Right cardiac atrium (tissue), 5 donors: ENCODE results near the gene CEP192. TPM values are rescaled to one million over a fixed set of nuclear protein-coding genes. Genes with fewer than 3 reads are reported as not detected.
"Not testable (repeated sequence)": the region's sequence is repeated elsewhere in the genome, so short reads cannot be mapped to it uniquely, and the experiment has no call there.

Experiments
- ATAC-seq, 2 donors: fragments of 200-7000 bp; cut with Tn5 transposase; one replicate each; pipeline versions ENCODE4 v1.8.0 to v1.9.1; 2020; ENCODE audit warnings: moderate library complexity in 2 of 2, mild to moderate bottlenecking in 1 of 2
- DNase-seq, 3 donors: peaks; one replicate each; pipeline ENCODE4 v3.0.0-alpha.2; 2020
- H3K27ac ChIP-seq: one replicate; pipeline ENCODE4 v1.5.1; 2013; ENCODE audit warnings: mild to moderate bottlenecking, low read length, control low read depth, moderate library complexity
- H3K27me3 ChIP-seq: one replicate; pipeline ENCODE4 v1.6.1; 2013; ENCODE audit not compliant: control insufficient read depth, insufficient read depth
- H3K4me1 ChIP-seq: one replicate; pipeline ENCODE4 v1.6.1; 2013; ENCODE audit warnings: low read length; ENCODE audit not compliant: control insufficient read depth, insufficient read depth
- H3K4me3 ChIP-seq: one replicate; pipeline ENCODE4 v1.5.1; 2013; ENCODE audit warnings: low read length, control low read depth
- H3K9me3 ChIP-seq: one replicate; pipeline ENCODE4 v1.6.1; 2013; ENCODE audit warnings: low read length; ENCODE audit not compliant: control insufficient read depth
- WGBS: extraction: QIAGEN DNeasy Blood & Tissue Kit; methylation state at CpG from one replicate; pipeline ENCODE4 v1.1.7; 2013; 5-methylcytosine and 5-hydroxymethylcytosine counted together
- intact Hi-C, 4 donors: fragments of 100-400 bp; cut with DNase I; formaldehyde crosslinking; loops; one replicate each; pipeline versions ENCODE4 v1.11.0 to v1.14.0; 2022 to 2023
- polyA plus RNA-seq: library from polyadenylated mRNA; stranded (reverse); fragments of 200-250 nt; gene quantifications from one replicate; pipeline ENCODE4 v1.2.3, GENCODE V29; 2013
- total RNA-seq, 4 donors: library from RNA; stranded (reverse); fragmentation: NEBNext Ultra II Directional; extraction: Animal tissue kit (Norgen Biotek cat#: 25700); gene quantifications; one replicate each; pipeline ENCODE4 v1.2.1, GENCODE V29; 2021
- donor health status: healthy with polysubstance abuse.
- donor health status: DM: no; HTN: yes; CAD: no.
- donor health status: DM: no; HTN: no; CAD: no.
- donor health status: DM: no; HTN: yes; CAD: no; lungs with severe emphysema.
- donor health status: DM: yes; HTN: yes; CAD: no.

The CEP192 gene
- total and polyA plus RNA-seq, 5 donors = 8.2 to 33.5 (median 29.8) TPM

- H3K4me1 ChIP-seq = peaks cover 9% of the 10 kb centered on the region
- ATAC-seq (no peak), DNase-seq (no peak)
- intact Hi-C loops = no loop called here
- H3K27me3 ChIP-seq = no peaks in the 10 kb centered on the region
- peak overlapping the region; percentile 36 for H3K27ac ChIP-seq
- 0% methylated on average over 7 of the region's 7 CpGs for WGBS
- peak overlapping the region; percentile 37 for H3K4me3 ChIP-seq
- no peaks in the 10 kb centered on the region for H3K9me3 ChIP-seq
These were observed 638 bp downstream of the CEP192 start for GRCh38 chr18:12991821-12992179.

DNA sequence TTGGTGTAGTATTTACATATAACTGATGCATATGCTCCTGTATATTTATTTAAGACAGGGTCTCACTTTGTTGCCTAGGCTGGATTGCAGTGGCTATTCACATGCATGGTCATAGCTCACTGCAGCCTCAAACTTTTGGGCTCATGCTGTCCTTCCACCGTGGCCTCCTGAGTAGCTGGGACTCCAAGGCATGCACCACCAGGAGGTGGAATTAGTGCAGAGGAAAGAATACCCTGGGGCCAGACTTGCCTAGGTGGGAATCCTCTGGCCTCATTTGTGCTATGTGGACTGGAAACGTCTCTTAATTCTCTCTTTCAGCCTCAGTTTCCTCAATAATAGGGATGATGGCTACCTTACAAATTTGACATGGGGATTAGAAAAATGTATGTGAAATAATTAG, 2.3 kb downstream of the CEP192 start:
- ATAC-seq = no peak
- no peaks in the 10 kb centered on the region for H3K27me3 ChIP-seq
- H3K4me1 ChIP-seq = peaks cover 9% of the 10 kb centered on the region
- no peak overlapping the region for H3K4me3 ChIP-seq
- no peak for DNase-seq
- no peak overlapping the region for H3K27ac ChIP-seq
- intact Hi-C loops = no loop called here
- 86% methylated on average over 2 of the region's 2 CpGs for WGBS
- H3K9me3 ChIP-seq = no peaks in the 10 kb centered on the region

DNA sequence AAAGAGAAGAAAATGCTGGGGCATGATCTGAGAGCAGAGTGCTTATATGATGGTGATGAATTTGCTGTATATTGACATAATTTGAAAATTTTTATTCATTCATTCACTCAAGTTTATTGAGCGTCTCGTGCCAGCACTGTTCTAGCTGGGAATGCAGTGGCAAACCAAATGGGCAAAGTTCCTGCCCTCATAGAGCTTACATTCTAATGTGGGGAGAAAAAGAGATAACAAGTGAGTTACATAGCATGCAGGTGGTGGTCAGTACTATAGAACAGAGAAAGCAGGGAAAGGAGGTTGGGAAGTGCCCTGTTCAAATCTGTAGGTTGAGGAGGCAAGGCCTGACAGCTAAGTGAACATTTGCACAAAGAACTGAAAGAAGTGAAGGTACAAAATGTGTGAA, 4.3 kb downstream of the CEP192 start:
- no peak overlapping the region for H3K27ac ChIP-seq
- H3K4me1 ChIP-seq = peaks cover 6% of the 10 kb centered on the region
- intact Hi-C loops = no loop called here
- no peaks in the 10 kb centered on the region for H3K9me3 ChIP-seq
- DNase-seq (no peak), ATAC-seq (no peak)
- WGBS = 73% methylated on average over 2 of the region's 2 CpGs
- no peak overlapping the region for H3K4me3 ChIP-seq
- no peaks in the 10 kb centered on the region for H3K27me3 ChIP-seq

DNA sequence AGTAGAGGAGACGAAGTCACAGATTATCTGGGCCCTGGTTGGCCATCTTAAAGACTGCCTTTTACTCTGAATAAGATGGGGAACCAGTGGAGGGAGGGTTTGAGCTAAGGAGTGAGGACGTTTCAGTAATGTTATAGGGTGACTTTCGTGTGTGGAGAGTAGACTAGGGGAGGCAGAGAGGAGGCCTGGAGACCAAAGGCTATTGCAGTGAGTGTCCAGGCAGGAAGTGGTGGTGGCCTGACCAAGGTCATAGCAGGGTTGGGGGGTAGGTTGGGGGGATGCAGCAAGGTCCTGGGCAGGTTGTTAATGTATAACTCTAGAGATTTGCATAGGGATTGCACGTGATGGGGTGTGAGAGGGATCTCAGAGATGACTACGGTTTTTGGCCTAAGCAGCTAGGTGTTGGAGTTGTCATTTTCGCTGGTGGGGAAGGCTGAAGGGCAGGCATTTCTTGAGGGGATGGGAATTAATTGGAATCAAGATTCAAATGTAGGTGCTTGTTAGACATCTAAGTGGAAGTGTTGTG, 4.9 kb downstream of the CEP192 start:
- no peak overlapping the region for H3K4me3 ChIP-seq
- H3K4me1 ChIP-seq = peaks cover 6% of the 10 kb centered on the region
- no peaks in the 10 kb centered on the region for H3K27me3 ChIP-seq
- no peak for DNase-seq
- intact Hi-C loops = no loop called here
- no peak overlapping the region for H3K27ac ChIP-seq
- 93% methylated on average over 6 of the region's 6 CpGs for WGBS
- ATAC-seq = no peak
- H3K9me3 ChIP-seq = no peaks in the 10 kb centered on the region

DNA sequence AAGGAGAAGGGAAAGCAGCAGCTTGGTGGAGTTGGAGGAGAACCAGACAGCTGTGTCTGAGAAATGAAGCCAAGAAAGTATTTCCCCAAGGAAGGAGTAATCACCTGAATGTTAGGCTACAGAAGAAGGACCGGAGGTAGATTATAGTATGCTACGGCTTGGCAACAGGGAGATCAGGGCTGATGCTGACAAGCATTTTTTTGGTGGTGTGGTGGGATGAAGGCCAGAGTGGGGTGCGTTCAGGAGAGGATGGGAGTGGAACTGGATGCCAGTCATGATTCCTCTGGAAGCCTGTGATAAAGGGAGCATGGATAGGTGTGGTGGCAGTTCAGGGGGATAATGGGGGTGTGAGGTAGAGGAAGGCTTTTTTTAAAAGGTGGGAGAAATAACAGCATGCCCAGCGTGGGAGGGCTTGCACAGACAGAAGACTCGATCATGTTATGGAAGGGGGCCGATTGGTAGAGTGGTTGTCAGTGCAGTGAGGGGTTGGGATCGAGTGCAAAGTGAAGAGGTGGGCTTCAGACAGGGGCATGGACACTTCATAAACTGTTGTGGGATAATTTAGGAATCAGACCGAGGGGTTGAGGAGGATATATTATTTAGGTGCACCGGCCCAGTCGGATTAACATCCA, 5.6 kb downstream of the CEP192 start:
- Histone ChIP-seq H3K9me3 (no peaks in the 10 kb centered on the region), H3K27ac (no peak overlapping the region), H3K27me3 (no peaks in the 10 kb centered on the region), H3K4me3 (no peak overlapping the region), H3K4me1 (peaks cover 6% of the 10 kb centered on the region)
- 42% methylated on average over 10 of the region's 10 CpGs for WGBS
- DNase-seq (no peak), ATAC-seq (peak in 1 of 2 donors; percentile 36)
- intact Hi-C loops = no loop called here

- H3K27ac ChIP-seq, H3K27me3 ChIP-seq, intact Hi-C loops, DNase-seq, ATAC-seq, H3K4me1 ChIP-seq, H3K9me3 ChIP-seq, H3K4me3 ChIP-seq: not testable (repeated sequence)
- 43% methylated on average over 2 of the region's 2 CpGs for WGBS
These were observed 6.2 kb downstream of the CEP192 start for GRCh38 chr18:12997330-12997729.

DNA sequence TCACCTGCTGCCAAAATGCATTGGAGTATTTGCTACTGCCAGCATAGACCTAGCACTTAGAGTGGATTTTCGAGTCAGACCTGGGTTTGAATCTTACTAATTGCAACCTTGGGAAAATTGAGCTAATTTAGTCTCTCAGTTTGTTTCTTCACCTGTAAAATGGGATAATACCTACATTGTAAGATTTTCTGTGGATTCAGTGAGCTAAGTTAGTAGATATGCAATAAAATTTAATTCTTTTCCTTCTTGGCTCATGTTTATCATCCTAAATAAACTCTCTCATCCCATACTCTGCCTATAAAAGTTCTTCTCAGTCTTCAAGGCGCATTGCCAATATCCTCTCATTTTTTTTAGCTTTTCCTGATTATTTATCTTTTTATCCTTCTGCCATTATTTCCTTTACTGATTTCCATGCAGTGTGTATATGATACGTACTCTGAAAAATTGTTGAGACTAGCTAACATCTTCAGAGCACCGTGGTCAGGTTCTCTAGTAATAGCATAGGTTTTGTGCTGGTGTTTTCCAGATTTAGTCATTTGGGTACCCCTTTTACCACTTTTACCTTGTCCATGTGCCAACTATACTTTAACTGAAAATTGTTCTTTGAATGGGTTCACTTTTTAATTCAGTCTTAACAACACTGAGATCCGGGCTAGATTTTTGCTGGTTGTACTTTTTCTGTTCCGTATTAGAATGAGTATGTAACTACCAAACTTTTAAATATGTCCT, 7.3 kb downstream of the CEP192 start:
- Histone ChIP-seq H3K9me3 (no peaks in the 10 kb centered on the region), H3K27ac (no peak overlapping the region), H3K4me1 (peaks cover 6% of the 10 kb centered on the region), H3K4me3 (no peak overlapping the region), H3K27me3 (no peaks in the 10 kb centered on the region)
- intact Hi-C loops = no loop called here
- ATAC-seq = no peak
- WGBS = 73% methylated on average over 6 of the region's 6 CpGs
- no peak for DNase-seq

DNA sequence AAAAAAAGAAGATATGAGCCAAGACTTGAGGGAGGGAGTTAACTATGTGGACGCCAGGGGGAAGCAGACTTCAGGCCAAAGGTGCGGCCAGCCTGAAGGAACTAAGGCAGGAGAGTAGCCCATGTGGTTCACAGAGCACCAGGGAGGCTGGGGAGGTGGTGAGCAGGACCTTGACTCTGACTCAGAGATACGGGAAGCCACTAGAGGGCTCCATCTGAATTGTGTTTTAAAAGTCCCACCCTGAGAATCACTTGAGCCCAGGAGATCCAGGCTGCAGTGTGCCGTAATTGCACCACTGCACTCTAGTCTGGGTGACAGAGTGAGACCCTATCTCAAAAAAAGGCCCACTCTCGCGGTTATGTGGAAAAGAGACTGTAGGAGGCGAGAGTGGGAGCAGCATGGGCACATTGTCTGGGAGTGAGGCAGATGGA, 12.3 kb downstream of the CEP192 start:
- H3K27me3 ChIP-seq = no peaks in the 10 kb centered on the region

GRCh38 chr18:13004396-13004795, 13.2 kb downstream of the CEP192 start:
- intact Hi-C loops = loop anchor here in 1 of 4 donors (10.0 kb wide), 2 partner anchors 110 to 160 kb away; no protein-coding TSS in a partner anchor
- Histone ChIP-seq H3K9me3 (no peaks in the 10 kb centered on the region), H3K27ac (no peak overlapping the region), H3K4me3 (no peak overlapping the region), H3K4me1 (no peaks in the 10 kb centered on the region), H3K27me3 (no peaks in the 10 kb centered on the region)
- DNase-seq (no peak), ATAC-seq (no peak)
- 87% methylated on average over 8 of the region's 8 CpGs for WGBS

More for the DNA sequence above, 12.3 kb downstream of the CEP192 start:
- peak in 2 of 3 donors; percentile 26 to 54 for DNase-seq
- WGBS = 62% methylated on average over 7 of the region's 7 CpGs
- intact Hi-C loops = loop anchor here in 1 of 4 donors (10.0 kb wide), 2 partner anchors 111 to 161 kb away; no protein-coding TSS in a partner anchor
- ATAC-seq = peak; percentile 77 to 87
- no peak overlapping the region for H3K27ac ChIP-seq
- H3K4me3 ChIP-seq = no peak overlapping the region
- no peaks in the 10 kb centered on the region for H3K4me1 ChIP-seq
- no peaks in the 10 kb centered on the region for H3K9me3 ChIP-seq

GRCh38 chr18:13005289-13005688, 14.1 kb downstream of the CEP192 start:
- Histone ChIP-seq H3K27ac (no peak overlapping the region), H3K27me3 (no peaks in the 10 kb centered on the region), H3K4me1 (no peaks in the 10 kb centered on the region), H3K4me3 (no peak overlapping the region), H3K9me3 (no peaks in the 10 kb centered on the region)
- intact Hi-C loops = loop anchor here in 1 of 4 donors (10.0 kb wide), 2 partner anchors 110 to 160 kb away; no protein-coding TSS in a partner anchor
- DNase-seq = no peak
- ATAC-seq = no peak
- WGBS = 100% methylated on average over 1 of the region's 1 CpG

- H3K27ac ChIP-seq = no peak overlapping the region
- H3K9me3 ChIP-seq = no peaks in the 10 kb centered on the region
- no peak for DNase-seq
- no peak overlapping the region for H3K4me3 ChIP-seq
- H3K4me1 ChIP-seq = no peaks in the 10 kb centered on the region
- intact Hi-C loops = loop anchor here in 1 of 4 donors (10.0 kb wide), 2 partner anchors 108 to 158 kb away; no protein-coding TSS in a partner anchor
- no peaks in the 10 kb centered on the region for H3K27me3 ChIP-seq
- no peak for ATAC-seq
- 70% methylated on average over 12 of the region's 12 CpGs for WGBS
These were observed 15.5 kb downstream of the CEP192 start for GRCh38 chr18:13006531-13007247.
